H9 (cell line): Measurements from ENCODE around the gene SHISA9. TPM values are rescaled to one million over a fixed set of nuclear protein-coding genes. Genes with fewer than 3 reads are reported as not detected.

Experiments
- DNase-seq: peaks from one replicate; pipeline ENCODE4 v3.0.0-alpha.2; 2017
- H2AFZ ChIP-seq: one replicate; pipeline ENCODE4 v1.6.1; 2013; ENCODE audit warnings: mild to moderate bottlenecking, low read length, control low read depth, moderate library complexity
- H2AK5ac ChIP-seq: 2 replicates; pipeline ENCODE4 v1.6.1; 2013; ENCODE audit warnings: low read length, control low read depth, mixed read lengths; ENCODE audit not compliant: insufficient read length
- H2BK120ac ChIP-seq: one replicate; pipeline ENCODE4 v1.6.1; 2013; ENCODE audit warnings: low read depth, mild to moderate bottlenecking, low read length, control low read depth, inconsistent platforms; ENCODE audit not compliant: poor library complexity, severe bottlenecking
- H2BK12ac ChIP-seq: 2 replicates; pipeline ENCODE4 v1.6.1; 2013; ENCODE audit warnings: low read length, control low read depth, mixed read lengths, low read depth; ENCODE audit not compliant: insufficient read length
- H2BK15ac ChIP-seq: 2 replicates; pipeline ENCODE4 v1.6.1; 2013; ENCODE audit warnings: low read depth, low read length, control low read depth
- H2BK20ac ChIP-seq: one replicate; pipeline ENCODE4 v1.6.1; 2013; ENCODE audit warnings: low read depth, mild to moderate bottlenecking, low read length, control low read depth, inconsistent platforms; ENCODE audit not compliant: poor library complexity, severe bottlenecking
- H2BK5ac ChIP-seq: 2 replicates; pipeline ENCODE4 v1.6.1; 2013; ENCODE audit warnings: low read length, control low read depth, mixed read lengths; ENCODE audit not compliant: insufficient read length
- H3K14ac ChIP-seq: 2 replicates; pipeline ENCODE4 v1.6.1; 2013; ENCODE audit warnings: low read length, control low read depth; ENCODE audit not compliant: insufficient read depth
- H3K18ac ChIP-seq: 2 replicates; pipeline ENCODE4 v1.6.1; 2013; ENCODE audit warnings: low read depth, mild to moderate bottlenecking, mixed read lengths, low read length, control low read depth; ENCODE audit not compliant: insufficient read length
- H3K23ac ChIP-seq: 2 replicates; pipeline ENCODE4 v1.6.1; 2013; ENCODE audit warnings: low read length, control low read depth, mixed read lengths, low read depth; ENCODE audit not compliant: insufficient read length
- H3K23me2 ChIP-seq: 2 replicates; pipeline ENCODE4 v1.6.1; 2013; ENCODE audit warnings: low read depth, mild to moderate bottlenecking, mixed read lengths, low read length, control low read depth; ENCODE audit not compliant: insufficient read length, poor library complexity, severe bottlenecking
- H3K27ac ChIP-seq: 2 replicates; pipeline ENCODE4 v1.5.1; 2013; ENCODE audit warnings: low read length, control low read depth, mixed read lengths, low read depth; ENCODE audit not compliant: insufficient read length
- H3K27me3 ChIP-seq: 2 replicates; pipeline ENCODE4 v1.6.1; 2013; ENCODE audit warnings: low read length, control low read depth, inconsistent platforms; ENCODE audit not compliant: insufficient read depth
- H3K4ac ChIP-seq: 2 replicates; pipeline ENCODE4 v1.6.1; 2013; ENCODE audit warnings: low read depth, mild to moderate bottlenecking, control low read depth, inconsistent platforms, low read length, moderate library complexity
- H3K4me1 ChIP-seq: 2 replicates; pipeline ENCODE4 v1.6.1; 2013; ENCODE audit warnings: low read length, control low read depth, inconsistent platforms; ENCODE audit not compliant: insufficient read depth
- H3K4me2 ChIP-seq: 2 replicates; pipeline ENCODE4 v1.6.1; 2013; ENCODE audit warnings: low read length, control low read depth, mixed read lengths; ENCODE audit not compliant: insufficient read length, insufficient read depth
- H3K56ac ChIP-seq: 2 replicates; pipeline ENCODE4 v1.6.1; 2013; ENCODE audit warnings: low read depth, mild to moderate bottlenecking, mixed read lengths, low read length, control low read depth; ENCODE audit not compliant: insufficient read length
- H3K79me1 ChIP-seq: 2 replicates; pipeline ENCODE4 v1.6.1; 2013; ENCODE audit warnings: low read depth, mild to moderate bottlenecking, moderate library complexity, low read length, control low read depth, inconsistent platforms; ENCODE audit not compliant: insufficient read depth, poor library complexity, severe bottlenecking
- H3K79me2 ChIP-seq: 2 replicates; pipeline ENCODE4 v1.6.1; 2013; ENCODE audit warnings: low read length, control low read depth, inconsistent platforms; ENCODE audit not compliant: insufficient read depth
- H3K9ac ChIP-seq: 2 replicates; pipeline ENCODE4 v1.6.1; 2013; ENCODE audit warnings: low read length, control low read depth, mixed read lengths; ENCODE audit not compliant: insufficient read length; ENCODE audit errors: extremely low read depth
- H3K9me3 ChIP-seq: one replicate; pipeline ENCODE4 v1.6.1; 2013; ENCODE audit warnings: low read depth, low read length, inconsistent platforms; ENCODE audit not compliant: control insufficient read depth
- H3T11ph ChIP-seq: one replicate; pipeline ENCODE4 v1.6.1; 2013; ENCODE audit warnings: mild to moderate bottlenecking, low read length, control low read depth, inconsistent platforms
- H4K20me1 ChIP-seq: one replicate; pipeline ENCODE4 v1.6.1; 2013; ENCODE audit not compliant: control insufficient read depth, insufficient read length, insufficient read depth
- H4K5ac ChIP-seq: 2 replicates; pipeline ENCODE4 v1.6.1; 2013; ENCODE audit warnings: low read depth, mild to moderate bottlenecking, mixed read lengths, low read length, control low read depth; ENCODE audit not compliant: insufficient read length
- H4K8ac ChIP-seq: replicated peaks from 2 replicates; pipeline ENCODE4 v1.6.1; 2013; ENCODE audit warnings: low read length, control low read depth, mixed read lengths, low read depth; ENCODE audit not compliant: insufficient read length
- H4K91ac ChIP-seq: 2 replicates; pipeline ENCODE4 v1.6.1; 2013; ENCODE audit warnings: low read depth, mild to moderate bottlenecking, moderate library complexity, mixed read lengths, low read length, control low read depth; ENCODE audit not compliant: insufficient read length
- H3K27ac Mint-ChIP-seq, 3 experiments: 2 replicates in 2 of 3; 3 replicates in 1 of 3; pipeline ENCODE4 v1.8.0; 2020 to 2021; ENCODE audit warnings: mixed read lengths in 3 of 3, mild to moderate bottlenecking in 1 of 3, moderate library complexity in 1 of 3
- H3K27me3 Mint-ChIP-seq: 2 replicates; pipeline ENCODE4 v1.8.0; 2021; ENCODE audit warnings: low read depth, mild to moderate bottlenecking, moderate library complexity, mixed read lengths
- H3K36me3 Mint-ChIP-seq, 3 experiments: 2 replicates in 2 of 3; 3 replicates in 1 of 3; pipeline ENCODE4 v1.8.0; 2020 to 2021; ENCODE audit warnings: low read depth in 3 of 3, mixed read lengths in 3 of 3; ENCODE audit not compliant: insufficient read depth in 1 of 3
- H3K4me1 Mint-ChIP-seq, 2 experiments: 2 replicates each; pipeline ENCODE4 v1.8.0; 2020; ENCODE audit warnings: mixed read lengths in 2 of 2
- H3K4me3 Mint-ChIP-seq, 2 experiments: 2 replicates in 1 of 2; 3 replicates in 1 of 2; pipeline ENCODE4 v1.8.0; 2020 to 2021; ENCODE audit warnings: mild to moderate bottlenecking in 2 of 2, mixed read lengths in 2 of 2, moderate library complexity in 1 of 2
- H3K9me3 Mint-ChIP-seq, 2 experiments: 2 replicates in 1 of 2; 3 replicates in 1 of 2; pipeline ENCODE4 v1.8.0; 2020; ENCODE audit warnings: mild to moderate bottlenecking in 2 of 2, mixed read lengths in 2 of 2, moderate library complexity in 1 of 2
- WGBS: extraction: QIAGEN DNeasy Blood & Tissue Kit; methylation state at CpG from one replicate; pipeline ENCODE4 v1.1.7; 2013; ENCODE audit warnings: missing lambda C conversion rate, low lambda C conversion rate, mixed read lengths; ENCODE audit not compliant: insufficient read length; ENCODE audit errors: extremely low coverage; 5-methylcytosine and 5-hydroxymethylcytosine counted together
- total RNA-seq: library from RNA; stranded (reverse); gene quantifications from 2 replicates; pipeline ENCODE4 v1.2.1, GENCODE V29; 2021
- TF ChIP-seq, protein P1 (sequence below): fragments of 200-600 bp; sonication (generic); conservative IDR thresholded peaks from 3 replicates; pipeline ENCODE4 v1.8.0; 2021; ENCODE audit warnings: antibody characterized with exemption, mild to moderate bottlenecking

SHISA9 gene
- total RNA-seq, 1 experiment from 2014 or later: 7.0 TPM

DNA sequence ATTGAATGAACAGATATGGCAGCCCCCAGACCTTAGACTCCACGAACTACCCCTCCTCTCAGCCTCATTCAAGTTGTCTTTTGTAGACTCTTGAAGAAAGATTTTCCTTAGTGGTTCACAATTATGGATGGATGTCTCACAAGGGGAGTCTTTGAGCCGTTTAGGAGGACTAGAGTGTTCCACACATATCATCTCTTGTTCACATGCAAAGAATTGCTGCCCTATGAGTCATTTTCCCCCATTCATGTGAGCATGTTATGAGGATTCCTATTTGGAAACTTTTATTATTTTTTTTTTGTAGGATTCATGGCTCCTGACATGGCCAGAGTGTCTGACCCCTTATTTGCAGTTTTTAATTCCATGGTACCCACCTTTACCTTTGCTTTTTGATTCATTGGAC, 237.1 kb downstream of the SHISA9 start:
- Histone ChIP-seq H2AFZ (no peak overlapping the region), H3K56ac (no peak overlapping the region), H3K79me1 (no peaks in the 10 kb centered on the region), H4K20me1 (no peaks in the 10 kb centered on the region), H3K9ac (no peak overlapping the region), H3K4ac (no peak overlapping the region), H3K4me1 (peaks cover 4% of the 10 kb centered on the region; the same call in 1 of the 2 replicates), H3K9me3 (no peaks in the 10 kb centered on the region), H2BK12ac (no peak overlapping the region), H3K79me2 (0 out of 2 replicates have a peak, but pooled peaks cover 2% of the 10 kb centered on the region), H3K23ac (no peak overlapping the region), H4K8ac (no peak overlapping the region), H2AK5ac (no peak overlapping the region), H2BK5ac (no peak overlapping the region), H4K5ac (no peak overlapping the region), H3T11ph (no peak overlapping the region), H3K4me2 (no peak overlapping the region), H2BK20ac (no peak overlapping the region), H3K18ac (no peak overlapping the region), H2BK15ac (no peak overlapping the region), H3K23me2 (no peaks in the 10 kb centered on the region), H3K14ac (no peak overlapping the region), H3K27ac (no peak overlapping the region), H2BK120ac (no peak overlapping the region), H4K91ac (no peak overlapping the region), H3K27me3 (no peaks in the 10 kb centered on the region)
- no peak for DNase-seq
- H3K36me3 Mint-ChIP-seq: peaks cover 0 to 14% (median 6%) of the 10 kb centered on the region in 3 experiments; a peak in 6 of 7 replicates
- peaks cover 0 to 4% of the 10 kb centered on the region in 2 experiments; a peak in 3 of 5 replicates for H3K9me3 Mint-ChIP-seq
- no peaks in the 10 kb centered on the region; the same call in 1 of the 2 replicates for H3K27me3 Mint-ChIP-seq
- TF ChIP-seq, protein P1, sequence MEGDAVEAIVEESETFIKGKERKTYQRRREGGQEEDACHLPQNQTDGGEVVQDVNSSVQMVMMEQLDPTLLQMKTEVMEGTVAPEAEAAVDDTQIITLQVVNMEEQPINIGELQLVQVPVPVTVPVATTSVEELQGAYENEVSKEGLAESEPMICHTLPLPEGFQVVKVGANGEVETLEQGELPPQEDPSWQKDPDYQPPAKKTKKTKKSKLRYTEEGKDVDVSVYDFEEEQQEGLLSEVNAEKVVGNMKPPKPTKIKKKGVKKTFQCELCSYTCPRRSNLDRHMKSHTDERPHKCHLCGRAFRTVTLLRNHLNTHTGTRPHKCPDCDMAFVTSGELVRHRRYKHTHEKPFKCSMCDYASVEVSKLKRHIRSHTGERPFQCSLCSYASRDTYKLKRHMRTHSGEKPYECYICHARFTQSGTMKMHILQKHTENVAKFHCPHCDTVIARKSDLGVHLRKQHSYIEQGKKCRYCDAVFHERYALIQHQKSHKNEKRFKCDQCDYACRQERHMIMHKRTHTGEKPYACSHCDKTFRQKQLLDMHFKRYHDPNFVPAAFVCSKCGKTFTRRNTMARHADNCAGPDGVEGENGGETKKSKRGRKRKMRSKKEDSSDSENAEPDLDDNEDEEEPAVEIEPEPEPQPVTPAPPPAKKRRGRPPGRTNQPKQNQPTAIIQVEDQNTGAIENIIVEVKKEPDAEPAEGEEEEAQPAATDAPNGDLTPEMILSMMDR: no peak
- H3K4me3 Mint-ChIP-seq: no peak overlapping the region
- peaks cover 2 to 4% of the 10 kb centered on the region in 2 experiments for H3K4me1 Mint-ChIP-seq
- H3K27ac Mint-ChIP-seq: no peak overlapping the region
- no CpG with 5 or more reads among the region's 2 CpGs for WGBS
